Measurements from ENCODE around the gene KRTAP10-2.
"Not testable (repeated sequence)": the region's sequence is repeated elsewhere in the genome, so short reads cannot be mapped to it uniquely, and the experiment has no call there.

The KRTAP10-2 gene

DNA sequence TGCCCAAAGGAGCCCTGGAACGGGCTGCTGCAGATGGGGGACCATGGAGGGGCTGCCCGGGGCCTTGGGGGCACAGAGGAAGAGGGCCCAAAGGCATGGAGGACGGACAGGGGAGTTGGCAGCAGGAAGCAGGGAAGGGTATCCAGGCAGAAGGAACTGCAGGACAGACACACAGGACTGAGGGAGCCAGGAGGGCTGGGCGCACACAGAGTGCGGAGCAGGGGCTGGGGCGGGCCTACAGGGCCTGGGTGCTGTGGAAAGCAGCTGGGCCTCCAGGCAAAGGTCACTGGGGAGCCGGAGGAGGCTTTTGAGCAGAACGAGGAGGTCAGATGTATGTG, 39.4 kb downstream of the KRTAP10-2 start:
- DNase-seq: no peak

DNA sequence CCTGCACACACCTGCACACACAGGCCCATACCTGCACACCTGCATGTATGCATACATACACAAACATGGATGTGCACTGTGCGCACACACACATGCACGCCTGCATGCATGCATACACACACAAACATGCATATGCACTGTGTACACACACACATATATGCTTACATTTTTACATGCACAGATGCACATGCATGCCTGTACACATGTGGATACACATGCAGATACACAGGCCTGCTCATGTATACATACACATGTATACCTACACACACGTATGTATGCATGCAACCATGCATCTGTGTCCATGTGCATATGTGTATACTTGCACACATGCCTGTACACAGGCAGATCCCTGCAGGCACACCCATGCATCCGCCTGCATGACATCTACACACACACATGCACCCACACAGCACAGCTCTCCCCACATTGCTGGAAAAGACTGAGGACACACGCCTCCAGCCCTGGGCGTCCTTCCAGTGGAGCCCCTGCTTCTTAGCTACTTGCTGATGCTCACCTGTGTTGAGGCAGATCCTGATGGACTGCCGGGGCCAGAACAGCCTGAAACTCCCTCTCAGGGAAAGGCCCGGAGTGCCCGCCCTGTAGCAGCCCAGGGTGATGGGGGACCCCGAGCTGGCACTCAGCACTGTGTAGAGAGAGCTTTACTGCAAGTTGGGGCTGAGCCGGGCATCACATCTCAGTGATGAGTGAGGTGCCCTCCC, 39.9 kb downstream of the KRTAP10-2 start:
- no peak for DNase-seq

DNA sequence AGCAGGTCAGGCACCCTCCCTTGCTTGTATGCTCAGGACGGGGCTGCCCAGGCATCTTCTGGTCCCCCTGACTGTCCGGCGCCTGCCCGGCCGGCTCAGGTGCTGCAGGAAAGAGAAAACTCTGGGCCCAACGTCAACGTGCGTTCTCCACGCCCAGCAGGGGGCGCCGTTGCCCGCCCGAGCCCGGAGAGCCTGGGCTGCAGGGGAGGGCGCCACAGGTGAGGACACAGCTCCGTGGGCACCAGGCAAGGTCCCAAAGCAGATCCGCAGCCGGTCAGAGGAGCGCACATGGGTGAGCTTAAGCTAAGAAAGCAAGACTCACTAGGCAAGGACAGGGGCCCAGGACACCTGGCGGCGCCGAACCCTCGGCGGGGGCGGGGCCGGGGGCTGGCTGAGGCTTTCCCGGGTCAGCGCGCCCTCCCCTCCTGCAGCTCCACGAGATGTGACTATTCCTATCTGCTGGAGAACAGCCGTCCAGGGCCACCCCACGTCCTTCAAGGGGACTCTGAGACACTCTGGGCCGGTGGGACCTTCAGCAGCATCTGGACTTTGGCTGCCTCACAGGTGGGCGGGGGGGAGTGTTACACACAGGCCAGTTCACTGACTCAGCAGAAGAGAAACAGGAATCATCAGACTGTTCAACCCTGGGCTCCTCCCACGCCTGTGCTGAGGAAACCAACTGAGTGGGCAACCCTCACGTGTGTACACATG, 40.6 kb downstream of the KRTAP10-2 start:
- DNase-seq: peak in 1 of 2 donors; percentile 6

DNA sequence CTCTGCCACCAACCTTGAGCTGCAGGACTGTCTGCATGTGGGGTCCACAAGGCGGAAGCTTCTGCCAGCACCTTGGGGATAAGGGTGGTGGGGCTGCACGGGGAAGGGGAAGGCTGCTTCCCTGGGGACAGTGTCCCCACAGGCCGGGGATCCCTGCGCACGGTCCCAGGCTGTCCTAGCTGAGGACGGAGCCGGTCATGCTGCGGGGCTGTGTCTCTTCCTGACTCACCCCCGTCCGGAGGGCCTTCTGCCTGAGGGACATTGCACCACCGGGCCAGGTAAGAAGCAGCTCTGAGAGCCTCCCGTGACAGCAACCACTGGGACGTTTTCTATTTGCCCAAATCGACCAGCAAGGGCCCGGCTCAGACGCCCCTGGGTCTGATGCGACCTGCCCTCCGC, 41.2 kb downstream of the KRTAP10-2 start:
- DNase-seq: no peak

DNA sequence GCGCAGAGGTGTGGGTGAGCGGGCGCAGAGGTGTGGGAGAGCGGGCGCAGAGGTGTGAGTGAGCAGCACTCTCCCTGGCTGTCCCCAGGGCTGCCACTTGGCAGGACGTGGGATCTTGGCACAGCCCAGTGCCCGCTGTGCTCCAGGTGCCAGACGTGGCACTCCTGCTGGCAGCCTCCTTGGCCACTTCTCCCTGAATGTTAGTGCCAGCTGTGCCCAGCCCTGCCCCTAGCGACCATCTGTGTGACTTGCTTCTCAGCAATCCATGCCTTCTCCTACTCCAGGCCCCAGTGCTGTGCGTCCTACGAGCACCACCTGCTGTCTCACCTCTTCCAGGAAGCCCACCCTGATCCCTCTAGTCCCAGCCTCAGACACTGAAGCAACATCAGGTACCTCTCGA, 41.8 kb downstream of the KRTAP10-2 start:
- DNase-seq: no peak

DNA sequence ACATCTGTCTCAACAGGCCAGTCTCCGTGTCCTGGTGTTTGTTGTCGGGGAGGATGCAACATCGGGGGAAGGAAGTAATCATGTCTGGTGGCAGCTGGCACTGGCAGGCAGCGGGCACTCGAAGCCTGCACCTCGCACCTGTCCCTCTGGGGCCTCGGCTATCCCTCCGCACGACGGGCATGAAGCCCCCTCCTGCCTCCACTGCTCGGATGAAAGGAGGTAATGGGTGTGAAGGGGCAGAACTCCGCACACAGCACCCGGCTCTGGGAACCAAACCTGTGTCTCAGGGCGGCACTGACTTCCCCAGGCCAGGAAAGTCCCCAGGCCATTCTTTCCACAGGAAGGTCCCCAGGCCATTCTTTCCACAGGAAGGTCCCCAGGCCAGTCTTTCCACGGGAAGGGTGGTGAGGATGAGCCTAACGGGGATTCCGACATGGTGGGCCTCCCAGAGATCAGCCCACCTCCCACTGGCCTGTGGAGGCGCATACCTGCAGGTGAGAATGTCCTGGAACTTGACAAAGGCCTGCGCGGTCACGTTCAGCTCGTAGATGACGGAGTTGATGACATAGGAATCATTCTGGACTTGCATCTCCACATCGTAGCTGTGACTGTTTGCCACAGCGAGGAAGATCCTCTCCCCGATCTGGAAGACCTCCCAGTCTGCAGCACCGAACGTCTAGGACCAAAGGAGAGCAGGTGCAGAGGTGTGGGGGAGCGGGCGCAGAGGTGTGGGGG, 42.4 kb downstream of the KRTAP10-2 start:
- no peak for DNase-seq

DNA sequence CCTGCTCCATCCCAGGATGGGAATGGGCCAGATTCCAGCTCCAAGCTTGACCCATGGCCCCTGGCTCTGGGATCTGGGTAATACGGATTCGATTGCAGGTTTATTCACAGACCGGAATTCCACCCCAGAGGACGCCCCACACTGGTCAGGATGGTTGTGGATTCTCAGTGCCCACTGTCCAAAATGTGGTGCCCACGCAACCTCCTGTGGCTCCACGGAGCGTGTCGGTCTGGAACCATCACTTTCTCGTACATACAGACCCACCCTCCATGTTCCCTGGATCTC, 42.9 kb downstream of the KRTAP10-2 start:
- DNase-seq: no peak

DNA sequence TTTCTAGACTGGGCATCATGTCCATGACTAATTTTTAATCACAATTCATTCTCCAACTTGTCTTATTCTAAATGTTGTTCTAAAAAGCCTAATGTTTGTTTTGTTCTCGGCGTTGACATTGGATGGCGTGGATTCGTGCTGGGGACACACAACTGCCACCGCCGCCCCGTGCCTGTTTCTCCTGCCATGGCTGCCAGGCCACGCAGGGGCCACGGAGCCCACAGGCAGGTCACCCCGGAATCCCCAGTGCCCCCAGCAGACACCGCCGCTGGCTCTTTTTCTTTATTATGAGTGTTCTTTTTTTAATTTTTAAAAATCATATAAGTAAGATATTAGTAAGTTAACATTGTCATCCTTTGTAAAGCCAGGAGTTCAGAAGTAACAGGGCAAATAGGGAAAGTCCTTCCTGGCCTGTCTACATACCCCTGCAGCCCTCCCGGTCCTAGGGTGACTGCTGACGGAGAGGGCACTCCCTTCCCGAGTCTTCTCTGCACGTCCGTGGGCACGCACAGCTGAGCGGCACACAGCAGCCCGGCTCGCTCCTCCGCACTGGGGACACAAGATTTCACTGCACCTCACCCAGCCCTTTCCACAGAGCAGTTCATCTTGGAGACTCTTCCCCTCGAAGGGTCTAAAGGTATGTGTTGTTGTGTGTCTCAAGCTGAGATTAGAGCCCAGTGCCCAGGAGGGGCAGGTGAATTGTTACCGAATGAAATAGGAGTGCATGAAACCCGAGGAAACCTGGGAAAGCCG, 43.5 kb downstream of the KRTAP10-2 start:
- DNase-seq: no peak

DNA sequence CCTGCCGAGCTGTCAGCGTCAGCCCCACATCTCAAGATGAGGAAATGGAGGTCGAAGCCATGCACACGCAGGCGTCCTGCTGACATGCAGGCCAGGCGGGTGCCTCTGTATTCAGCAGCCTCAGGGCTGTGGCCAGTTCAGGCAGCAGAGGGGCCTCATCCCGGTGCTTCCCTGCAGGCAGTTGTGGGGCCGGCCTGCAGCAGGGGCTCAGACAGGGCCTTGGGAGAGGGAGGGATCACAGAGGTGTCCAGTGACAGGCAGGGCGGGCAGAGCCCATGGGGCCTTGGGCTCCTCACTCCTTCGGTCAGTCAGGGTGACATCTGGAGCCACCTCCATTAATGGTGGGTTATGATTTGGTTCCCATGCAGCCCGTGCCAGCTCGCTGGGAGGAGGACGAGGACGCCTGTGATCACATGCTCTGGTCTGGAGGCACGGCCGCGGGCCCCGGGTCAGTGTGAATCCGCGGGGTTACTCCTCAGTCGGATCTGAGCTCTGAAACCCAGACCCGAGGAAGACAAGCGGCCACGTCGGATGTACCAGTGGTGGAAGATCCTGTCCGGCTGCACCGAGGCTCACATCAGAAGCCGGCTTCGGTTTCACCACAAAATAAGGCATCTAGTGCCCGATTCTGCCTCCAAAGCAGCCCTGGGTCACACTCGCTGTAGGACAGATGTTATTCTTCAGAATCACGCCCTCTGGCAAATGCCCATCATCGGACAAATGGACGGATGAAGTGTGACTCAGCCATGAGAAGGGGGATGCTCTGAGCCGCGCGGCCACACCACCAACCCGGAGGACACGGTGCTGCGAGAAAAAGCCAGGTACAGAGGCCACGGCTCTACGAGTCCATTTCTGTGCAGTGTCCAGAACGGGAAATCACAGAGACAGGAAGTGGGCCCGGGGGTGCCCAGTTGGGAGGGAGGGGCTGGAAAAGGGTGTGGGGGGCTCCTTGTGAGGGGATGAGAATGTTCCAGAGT, 44.7 kb downstream of the KRTAP10-2 start:
- DNase-seq: no peak

DNA sequence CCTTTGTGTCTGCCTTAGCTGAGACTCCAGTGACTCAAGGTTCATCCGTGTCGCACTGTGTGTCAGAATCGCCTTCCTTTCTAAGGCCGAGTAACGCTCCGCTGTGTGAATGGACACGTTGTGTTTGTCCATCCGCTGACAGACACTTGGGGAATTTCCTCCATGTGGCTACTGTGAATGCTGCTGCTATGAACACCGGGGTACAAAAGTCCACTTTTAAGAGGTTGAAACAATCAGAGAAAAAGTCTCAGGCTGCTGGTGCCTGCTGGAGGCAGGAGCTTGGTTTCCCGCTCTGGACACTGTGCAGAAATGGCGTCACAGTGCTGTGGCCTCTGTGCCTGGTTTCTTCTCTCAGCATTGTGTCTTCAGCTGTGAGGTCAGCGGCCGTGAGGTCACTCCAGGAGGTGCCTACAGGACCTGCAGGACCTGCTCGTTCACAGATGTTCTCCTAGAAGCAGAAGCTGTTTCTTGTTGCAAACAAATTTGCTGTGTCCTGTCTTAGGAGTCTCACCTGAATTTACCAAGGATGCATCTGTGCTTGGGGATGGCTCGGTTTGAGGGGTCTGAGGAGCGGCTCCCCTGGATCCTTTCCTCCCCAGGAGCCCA, 45.5 kb downstream of the KRTAP10-2 start:
- DNase-seq: no peak

DNA sequence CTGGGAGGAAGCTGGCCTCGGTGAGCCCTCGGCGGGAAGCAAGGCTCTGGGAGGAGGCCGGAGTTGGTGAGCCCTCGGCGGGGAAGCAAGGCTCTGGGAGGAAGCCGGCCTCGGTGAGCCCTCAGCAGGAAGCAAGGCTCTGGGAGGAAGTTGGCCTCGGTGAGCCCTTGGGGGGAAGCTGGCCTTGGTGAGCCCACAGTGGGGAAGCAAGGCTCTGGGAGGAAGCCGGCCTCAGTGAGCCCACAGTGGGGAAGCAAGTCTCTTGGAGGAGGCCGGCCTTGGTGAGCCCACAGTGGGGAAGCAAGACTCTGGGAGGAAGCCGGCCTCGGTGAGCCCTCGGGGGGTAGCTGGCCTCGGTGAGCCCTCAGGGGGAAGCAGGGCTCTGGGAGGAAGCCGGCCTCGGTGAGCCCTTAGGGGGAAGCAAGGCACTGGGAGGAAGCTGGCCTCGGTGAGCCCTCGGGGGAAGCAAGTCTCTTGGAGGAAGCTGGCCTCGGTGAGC, 47.4 kb downstream of the KRTAP10-2 start:
- no peak for DNase-seq

DNA sequence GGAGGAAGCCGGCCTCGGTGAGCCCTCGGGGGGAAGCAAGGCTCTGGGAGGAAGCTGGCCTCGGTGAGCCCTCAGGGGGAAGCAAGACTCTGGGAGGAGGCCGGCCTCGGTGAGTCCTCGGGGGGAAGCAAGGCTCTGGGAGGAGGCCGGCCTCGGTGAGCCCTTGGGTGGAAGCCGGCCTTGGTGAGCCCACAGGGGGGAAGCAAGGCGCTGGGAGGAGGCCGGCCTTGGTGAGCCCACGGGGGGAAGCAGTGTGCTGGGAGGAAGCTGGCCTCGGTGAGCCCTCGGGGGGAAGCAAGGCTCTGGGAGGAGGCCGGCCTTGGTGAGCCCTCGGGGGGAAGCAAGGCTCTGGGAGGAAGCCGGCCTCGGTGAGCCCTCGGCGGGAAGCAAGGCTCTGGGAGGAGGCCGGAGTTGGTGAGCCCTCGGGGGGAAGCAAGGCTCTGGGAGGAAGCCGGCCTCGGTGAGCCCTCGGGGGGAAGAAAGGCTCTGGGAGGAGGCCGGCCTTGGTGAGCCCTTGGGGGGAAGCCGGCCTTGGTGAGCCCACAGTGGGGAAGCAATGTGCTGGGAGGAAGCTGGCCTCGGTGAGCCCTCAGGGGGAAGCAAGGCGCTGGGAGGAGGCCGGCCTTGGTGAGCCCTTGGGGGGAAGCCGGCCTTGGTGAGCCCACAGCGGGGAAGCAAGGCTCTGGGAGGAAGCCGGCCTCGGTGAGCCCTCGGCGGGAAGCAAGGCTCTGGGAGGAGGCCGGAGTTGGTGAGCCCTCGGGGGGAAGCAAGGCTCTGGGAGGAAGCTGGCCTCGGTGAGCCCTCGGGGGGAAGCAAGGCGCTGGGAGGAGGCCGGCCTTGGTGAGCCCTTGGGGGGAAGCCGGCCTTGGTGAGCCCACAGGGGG, 48.1 kb downstream of the KRTAP10-2 start:
- DNase-seq: not testable (repeated sequence)

DNA sequence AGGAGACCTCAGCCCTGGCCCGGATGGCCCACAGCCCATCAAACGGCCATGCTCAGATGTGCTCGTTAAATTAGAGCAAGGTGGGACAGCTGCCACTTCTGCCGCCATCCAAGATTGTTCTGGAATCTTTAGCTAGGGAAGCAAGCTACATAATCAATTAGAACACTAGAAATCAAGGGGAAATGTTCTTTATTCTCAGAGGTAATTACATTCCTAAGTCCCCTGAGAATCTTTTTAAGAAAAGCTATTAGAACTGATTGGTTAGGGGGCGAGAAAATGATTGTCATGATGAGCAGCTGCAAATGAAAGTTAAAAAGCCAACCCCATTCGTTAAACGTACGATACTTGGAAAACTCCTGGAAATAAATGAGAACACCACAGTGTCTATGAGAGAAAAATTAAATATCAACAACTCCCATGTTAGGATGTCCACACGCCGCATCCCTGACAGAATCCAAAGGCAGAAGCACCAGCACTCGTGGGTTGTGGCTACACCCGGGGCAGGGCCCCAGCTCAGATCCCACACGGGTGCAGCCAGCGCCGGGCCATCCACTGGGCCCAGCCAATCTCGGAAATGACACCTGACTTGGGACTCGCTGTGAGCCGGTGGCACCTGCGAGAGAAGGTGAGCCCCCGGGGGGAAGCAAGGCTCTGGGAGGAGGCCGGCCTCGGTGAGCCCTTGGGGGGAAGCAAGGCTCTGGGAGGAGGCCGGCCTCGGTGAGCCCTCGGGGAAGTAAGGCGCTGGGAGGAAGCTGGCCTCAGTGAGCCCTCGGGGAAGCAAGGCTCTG, 48.9 kb downstream of the KRTAP10-2 start:
- DNase-seq: no peak

Measured in hippocampal formation (tissue), 2 donors.